GM12891 (cell line): ENCODE results near the gene CDYL2.

Experiments
- POLR2A ChIP-seq: IDR thresholded peaks from 2 replicates; pipeline ENCODE4 v1.6.1; 2011; ENCODE audit warnings: low read depth, low read length, control low read depth
- TAF1 ChIP-seq: IDR thresholded peaks from 2 replicates; pipeline ENCODE4 v1.6.1; 2011; ENCODE audit warnings: low read depth, low read length, control low read depth

- TF ChIP-seq TAF1 (no peak), POLR2A (no peak)
Observed at GRCh38 chr16:80836846-80837245, 32.4 kb upstream of the CDYL2 start.
